ENCODE measurements around the gene GPRIN1. TPM values are rescaled to one million over a fixed set of nuclear protein-coding genes. Genes with fewer than 3 reads are reported as not detected.

Gene GPRIN1
- polyA plus RNA-seq, 1 of the 3 experiments (the other 2 are of a cell fraction) = 6.6 TPM

- peak overlapping the region; percentile 99 for H3K4me2 ChIP-seq
- H3K27ac ChIP-seq (ENCODE audit: low read depth in 2 of 2, low read length in 1 of 2) = no peak overlapping the region
- ChIA-PET CTCF (interaction anchor here (0.6 to 5.8 kb wide), 7 partner anchors 9 to 463 kb away, joined by 3 to 38 read pairs (median 24); partner anchors contain the start of genes EIF4E1B and SNCB), POLR2A (interaction anchor here (1.9 kb wide), 1 partner anchor 12 kb away, joined by 6 read pairs; no protein-coding TSS in a partner anchor)
- peak overlapping the region; percentile 89 to 94 for H3K4me3 ChIP-seq (ENCODE audit: low read depth in 2 of 2, low read length in 1 of 2)
- peak overlapping the region; percentile 98 for H3K9ac ChIP-seq
- no peaks in the 10 kb centered on the region for H3F3A ChIP-seq (replicated peaks; ENCODE audit: insufficient read depth)
- no peak overlapping the region for H2AFZ ChIP-seq (ENCODE audit: low read depth)
- H3K9me2 ChIP-seq = no peaks in the 10 kb centered on the region
- TF ChIP-seq TAF1 (IDR thresholded peaks at IDR 0.05; ENCODE audit: borderline replicate concordance, low read depth, low read length) (no peak), GATA2 (CRISPR knock-in tag; IDR thresholded peaks at IDR 0.05) (no peak), RXRA (IDR thresholded peaks at IDR 0.05; ENCODE audit: borderline replicate concordance, low read depth) (no peak), FOXJ3 (CRISPR knock-in tag; IDR thresholded peaks at IDR 0.05) (no peak), MXI1 (IDR thresholded peaks at IDR 0.05; ENCODE audit: low read depth, low read length) (no peak), SIN3A (IDR thresholded peaks at IDR 0.05; ENCODE audit: borderline replicate concordance, low read depth, low read length) (no peak), NRF1 (IDR thresholded peaks at IDR 0.05; ENCODE audit: low read depth, low read length) (no peak), MAX (IDR thresholded peaks at IDR 0.05; ENCODE audit: low read depth) (no peak), CHD2 (IDR thresholded peaks at IDR 0.05; ENCODE audit: low read length, partially characterized antibody) (no peak), RFX5 (IDR thresholded peaks at IDR 0.05; ENCODE audit: low read length) (no peak), SMC3 (IDR thresholded peaks at IDR 0.05; ENCODE audit: low read depth, low read length) (no peak), POLR2AphosphoS5 (IDR thresholded peaks at IDR 0.05; ENCODE audit: low read depth, low read length) (no peak), TEAD4 (IDR thresholded peaks at IDR 0.05; ENCODE audit: borderline replicate concordance, insufficient read depth) (no peak), FOSL2 (IDR thresholded peaks at IDR 0.05; ENCODE audit: borderline replicate concordance, low read depth) (no peak), RAD21 (IDR thresholded peaks at IDR 0.05; ENCODE audit: low read length) (no peak), FOXM1 (IDR thresholded peaks at IDR 0.05; ENCODE audit: low read depth) (no peak), TCF12 (IDR thresholded peaks at IDR 0.05) (no peak)
- TF ChIP-seq, protein P1, sequence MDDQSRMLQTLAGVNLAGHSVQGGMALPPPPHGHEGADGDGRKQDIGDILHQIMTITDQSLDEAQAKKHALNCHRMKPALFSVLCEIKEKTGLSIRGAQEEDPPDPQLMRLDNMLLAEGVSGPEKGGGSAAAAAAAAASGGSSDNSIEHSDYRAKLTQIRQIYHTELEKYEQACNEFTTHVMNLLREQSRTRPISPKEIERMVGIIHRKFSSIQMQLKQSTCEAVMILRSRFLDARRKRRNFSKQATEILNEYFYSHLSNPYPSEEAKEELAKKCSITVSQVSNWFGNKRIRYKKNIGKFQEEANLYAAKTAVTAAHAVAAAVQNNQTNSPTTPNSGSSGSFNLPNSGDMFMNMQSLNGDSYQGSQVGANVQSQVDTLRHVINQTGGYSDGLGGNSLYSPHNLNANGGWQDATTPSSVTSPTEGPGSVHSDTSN (IDR thresholded peaks at IDR 0.05) = no peak
- TF ChIP-seq, protein P2, sequence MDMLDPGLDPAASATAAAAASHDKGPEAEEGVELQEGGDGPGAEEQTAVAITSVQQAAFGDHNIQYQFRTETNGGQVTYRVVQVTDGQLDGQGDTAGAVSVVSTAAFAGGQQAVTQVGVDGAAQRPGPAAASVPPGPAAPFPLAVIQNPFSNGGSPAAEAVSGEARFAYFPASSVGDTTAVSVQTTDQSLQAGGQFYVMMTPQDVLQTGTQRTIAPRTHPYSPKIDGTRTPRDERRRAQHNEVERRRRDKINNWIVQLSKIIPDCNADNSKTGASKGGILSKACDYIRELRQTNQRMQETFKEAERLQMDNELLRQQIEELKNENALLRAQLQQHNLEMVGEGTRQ (IDR thresholded peaks at IDR 0.05; ENCODE audit: borderline replicate concordance, low read depth, low read length) = no peak
- peaks cover 26% of the 10 kb centered on the region; the same call in 1 of the 2 replicates for H4K20me1 ChIP-seq (ENCODE audit: insufficient read depth)
- H3K36me3 ChIP-seq (replicated peaks in 1 of 2; ENCODE audit: control insufficient read depth in 1 of 2, insufficient read depth in 2 of 2, low read length in 1 of 2) = peaks cover 0 to 6% of the 10 kb centered on the region in 2 experiments
- WGBS (ENCODE audit: low lambda C conversion rate) = 91% methylated on average over 11 of the region's 15 CpGs
- no peak for DNase-seq
- H3K4me1 ChIP-seq (ENCODE audit: control insufficient read depth in 1 of 2, insufficient read depth in 2 of 2, low read depth in 1 of 2, low read length in 1 of 2) = peaks cover 4 to 46% of the 10 kb centered on the region in 2 experiments; a peak in 2 of 4 replicates
- H3K27me3 ChIP-seq (ENCODE audit: insufficient read depth) = no peaks in the 10 kb centered on the region
- H3K79me2 ChIP-seq (ENCODE audit: insufficient read depth) = peaks cover 46% of the 10 kb centered on the region
- no peaks in the 10 kb centered on the region for H3K9me3 ChIP-seq
Measured at GRCh38 chr5:176648474-176649194, 38.7 kb upstream of the GPRIN1 start.
